HepG2 (cell line): ENCODE data around the gene ZNF155. TPM values are rescaled to one million over a fixed set of nuclear protein-coding genes. Genes with fewer than 3 reads are reported as not detected.

ENCODE experiments used
- CAMTA2 ChIP-seq: sonication (generic); formaldehyde crosslinking; IDR thresholded peaks from 2 replicates; pipeline ENCODE4 v1.4.0; 2020; ENCODE audit warnings: mild to moderate bottlenecking, missing genetic modification reagents, borderline replicate concordance
- CERS6 ChIP-seq: sonication (generic); formaldehyde crosslinking; IDR thresholded peaks from 2 replicates; pipeline ENCODE4 v1.5.0; 2020; ENCODE audit warnings: missing genetic modification reagents
- ESRRA ChIP-seq: sonication (generic); formaldehyde crosslinking; IDR thresholded peaks from 2 replicates; pipeline ENCODE4 v1.5.1; 2020; ENCODE audit warnings: mild to moderate bottlenecking, low read depth, missing genetic modification reagents
- HNF1B ChIP-seq: sonication (generic); formaldehyde crosslinking; IDR thresholded peaks from 2 replicates; pipeline ENCODE4 v1.5.1; 2020; ENCODE audit warnings: mild to moderate bottlenecking, moderate library complexity, missing genetic modification reagents
- SAP130 ChIP-seq: IDR thresholded peaks from 2 replicates; pipeline ENCODE4 v1.6.1; 2016; ENCODE audit warnings: low read depth
- THAP11 ChIP-seq: IDR thresholded peaks from 2 replicates; pipeline ENCODE4 v1.6.1; 2016; ENCODE audit warnings: missing biosample characterization, missing genetic modification reagents
- ZFX ChIP-seq: sonication (generic); formaldehyde crosslinking; IDR thresholded peaks from 2 replicates; pipeline ENCODE4 v1.4.0; 2020; ENCODE audit warnings: mild to moderate bottlenecking, low read depth, missing genetic modification reagents, moderate library complexity
- ZKSCAN5 ChIP-seq: sonication (generic); formaldehyde crosslinking; IDR thresholded peaks from 2 replicates; pipeline ENCODE4 v1.5.1; 2020; ENCODE audit warnings: mild to moderate bottlenecking, missing genetic modification reagents
- ZNF605 ChIP-seq: sonication (generic); formaldehyde crosslinking; IDR thresholded peaks from 2 replicates; pipeline ENCODE4 v1.8.0; 2022; ENCODE audit warnings: mild to moderate bottlenecking, missing genetic modification reagents
- ZSCAN30 ChIP-seq: sonication (generic); formaldehyde crosslinking; IDR thresholded peaks from 2 replicates; pipeline ENCODE4 v1.5.0; 2020; ENCODE audit warnings: mild to moderate bottlenecking, missing genetic modification reagents
- polyA plus RNA-seq, 8 experiments: library from polyadenylated mRNA; depleted of rRNA in 3 of 8; stranded (reverse) in 7 of 8; unstranded in 1 of 8; fragments of >200 nt; fragmentation: Illumina TruSeq in 4 of 8; extraction: Trizol in 4 of 8; gene quantifications; 2 replicates each; pipeline versions ENCODE4 v1.2.1 to v1.2.3, GENCODE V29; 2011 to 2016; ENCODE audit warnings: low read depth in 4 of 8, missing spikeins in 1 of 8, mixed read lengths in 1 of 8; ENCODE audit not compliant: insufficient read depth in 1 of 8
- total RNA-seq, 5 experiments: library from RNA; depleted of rRNA; stranded (reverse); fragments of >200 nt; fragmentation: Illumina TruSeq; extraction: Trizol; gene quantifications; 2 replicates each; pipeline ENCODE4 v1.2.3, GENCODE V29; 2016; ENCODE audit warnings: low read depth in 1 of 5
- TF ChIP-seq, protein P1 (sequence below): IDR thresholded peaks from 2 replicates; pipeline ENCODE4 v1.6.1; 2016; ENCODE audit warnings: mild to moderate bottlenecking
- TF ChIP-seq, protein P2 (sequence below): sonication (generic); formaldehyde crosslinking; IDR thresholded peaks from 2 replicates; pipeline ENCODE4 v1.5.0; 2020; ENCODE audit warnings: missing genetic modification reagents
- TF ChIP-seq, protein P3 (sequence below): sonication (generic); formaldehyde crosslinking; IDR thresholded peaks from 2 replicates; pipeline ENCODE4 v1.4.0; 2020; ENCODE audit warnings: mild to moderate bottlenecking, missing genetic modification reagents
- TF ChIP-seq, protein P4 (sequence below): sonication (generic); formaldehyde crosslinking; IDR thresholded peaks from 2 replicates; pipeline ENCODE4 v1.5.1; 2020; ENCODE audit warnings: missing genetic modification reagents, mild to moderate bottlenecking, borderline replicate concordance

The ZNF155 gene
- total and polyA plus RNA-seq, 2 of the 13 experiments (the other 11 are each of a cell fraction or from before 2014, with no cell fraction given), result 2.5 to 3.6 TPM

DNA sequence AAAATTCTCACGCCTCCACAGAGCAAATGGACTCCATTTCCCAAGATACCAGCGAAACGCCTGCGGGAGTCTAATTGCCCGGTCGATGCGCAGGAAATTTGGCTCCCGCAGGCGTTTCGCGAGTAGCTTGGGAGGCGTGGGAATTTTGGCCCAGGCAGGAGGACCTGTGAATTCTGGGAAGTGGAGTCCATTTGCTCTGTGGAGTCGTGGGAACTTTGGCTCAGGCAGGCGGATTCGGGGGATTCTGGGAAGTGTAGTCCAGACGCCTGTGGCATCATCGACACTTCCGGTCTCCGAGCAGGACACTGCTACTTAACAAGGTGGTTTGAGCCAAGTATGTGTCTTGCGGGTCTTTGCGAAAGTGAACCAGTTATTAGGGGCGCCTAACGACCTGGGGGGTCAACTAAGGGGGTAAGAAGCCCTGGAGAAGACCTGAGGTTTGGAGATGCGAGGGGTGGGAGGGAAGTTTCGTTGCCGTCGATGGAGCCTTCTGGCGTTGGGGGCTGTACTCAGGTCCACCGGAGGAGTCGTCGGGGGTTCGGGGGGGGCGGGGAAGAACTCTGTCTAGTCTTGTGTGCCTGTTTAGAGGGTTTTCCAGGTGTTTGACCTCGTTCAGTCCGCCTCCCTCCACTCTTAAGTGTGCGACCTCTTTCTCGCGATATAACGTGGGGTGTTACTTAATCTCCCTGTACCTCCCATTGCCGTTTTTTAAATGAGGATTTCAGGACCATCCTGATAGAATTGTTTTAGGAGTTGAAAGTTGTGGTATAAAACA lies at the start of gene ZNF155 (continued):
- no peak for TF ChIP-seq ZKSCAN5 (CRISPR knock-in tag)
- TF ChIP-seq, protein P1, sequence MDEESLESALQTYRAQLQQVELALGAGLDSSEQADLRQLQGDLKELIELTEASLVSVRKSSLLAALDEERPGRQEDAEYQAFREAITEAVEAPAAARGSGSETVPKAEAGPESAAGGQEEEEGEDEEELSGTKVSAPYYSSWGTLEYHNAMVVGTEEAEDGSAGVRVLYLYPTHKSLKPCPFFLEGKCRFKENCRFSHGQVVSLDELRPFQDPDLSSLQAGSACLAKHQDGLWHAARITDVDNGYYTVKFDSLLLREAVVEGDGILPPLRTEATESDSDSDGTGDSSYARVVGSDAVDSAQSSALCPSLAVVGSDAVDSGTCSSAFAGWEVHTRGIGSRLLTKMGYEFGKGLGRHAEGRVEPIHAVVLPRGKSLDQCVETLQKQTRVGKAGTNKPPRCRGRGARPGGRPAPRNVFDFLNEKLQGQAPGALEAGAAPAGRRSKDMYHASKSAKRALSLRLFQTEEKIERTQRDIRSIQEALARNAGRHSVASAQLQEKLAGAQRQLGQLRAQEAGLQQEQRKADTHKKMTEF (CRISPR knock-in tag), result 0 out of 2 replicates have a peak, but pooled peaks have one; percentile 35
- peak; percentile 54; the same call in 1 of the 2 replicates for TF ChIP-seq HNF1B (CRISPR knock-in tag)
- no peak for TF ChIP-seq CAMTA2 (CRISPR knock-in tag)
- TF ChIP-seq ESRRA (CRISPR knock-in tag), result no peak
- TF ChIP-seq, protein P2, sequence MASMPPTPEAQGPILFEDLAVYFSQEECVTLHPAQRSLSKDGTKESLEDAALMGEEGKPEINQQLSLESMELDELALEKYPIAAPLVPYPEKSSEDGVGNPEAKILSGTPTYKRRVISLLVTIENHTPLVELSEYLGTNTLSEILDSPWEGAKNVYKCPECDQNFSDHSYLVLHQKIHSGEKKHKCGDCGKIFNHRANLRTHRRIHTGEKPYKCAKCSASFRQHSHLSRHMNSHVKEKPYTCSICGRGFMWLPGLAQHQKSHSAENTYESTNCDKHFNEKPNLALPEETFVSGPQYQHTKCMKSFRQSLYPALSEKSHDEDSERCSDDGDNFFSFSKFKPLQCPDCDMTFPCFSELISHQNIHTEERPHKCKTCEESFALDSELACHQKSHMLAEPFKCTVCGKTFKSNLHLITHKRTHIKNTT, result no peak
- peak; percentile 97 for TF ChIP-seq THAP11 (CRISPR knock-in tag)
- TF ChIP-seq ZSCAN30 (CRISPR knock-in tag), result peak; percentile 64; the same call in 1 of the 2 replicates
- TF ChIP-seq ZFX, result peak; percentile 46; the same call in 1 of the 2 replicates
- no peak for TF ChIP-seq ZNF605 (CRISPR knock-in tag)
- TF ChIP-seq, protein P3, sequence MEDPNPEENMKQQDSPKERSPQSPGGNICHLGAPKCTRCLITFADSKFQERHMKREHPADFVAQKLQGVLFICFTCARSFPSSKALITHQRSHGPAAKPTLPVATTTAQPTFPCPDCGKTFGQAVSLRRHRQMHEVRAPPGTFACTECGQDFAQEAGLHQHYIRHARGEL, result no peak
- TF ChIP-seq, protein P4, sequence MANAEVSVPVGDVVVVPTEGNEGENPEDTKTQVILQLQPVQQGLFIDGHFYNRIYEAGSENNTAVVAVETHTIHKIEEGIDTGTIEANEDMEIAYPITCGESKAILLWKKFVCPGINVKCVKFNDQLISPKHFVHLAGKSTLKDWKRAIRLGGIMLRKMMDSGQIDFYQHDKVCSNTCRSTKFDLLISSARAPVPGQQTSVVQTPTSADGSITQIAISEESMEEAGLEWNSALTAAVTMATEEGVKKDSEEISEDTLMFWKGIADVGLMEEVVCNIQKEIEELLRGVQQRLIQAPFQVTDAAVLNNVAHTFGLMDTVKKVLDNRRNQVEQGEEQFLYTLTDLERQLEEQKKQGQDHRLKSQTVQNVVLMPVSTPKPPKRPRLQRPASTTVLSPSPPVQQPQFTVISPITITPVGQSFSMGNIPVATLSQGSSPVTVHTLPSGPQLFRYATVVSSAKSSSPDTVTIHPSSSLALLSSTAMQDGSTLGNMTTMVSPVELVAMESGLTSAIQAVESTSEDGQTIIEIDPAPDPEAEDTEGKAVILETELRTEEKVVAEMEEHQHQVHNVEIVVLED (CRISPR knock-in tag), result peak; percentile 38; the same call in 1 of the 2 replicates
- peak; percentile 74 for TF ChIP-seq SAP130 (CRISPR knock-in tag)
- no peak for TF ChIP-seq CERS6 (CRISPR knock-in tag)
